Left forelimb (tissue), 1 donor: ENCODE data around the gene STMN3.

ENCODE experiments used
- DNase-seq: peaks from one replicate; pipeline ENCODE4 v3.0.0-alpha.2; 2018; ENCODE audit warnings: low spot score

Gene STMN3

GRCh38 chr20:63653041-63653973 is at the start of gene STMN3:
Gene STMN3, minus strand, starts transcription at chr20:63653424. Its CDS starts 79 bp downstream, at chr20:63653345.
- DNase-seq, result peak; percentile 94

DNA sequence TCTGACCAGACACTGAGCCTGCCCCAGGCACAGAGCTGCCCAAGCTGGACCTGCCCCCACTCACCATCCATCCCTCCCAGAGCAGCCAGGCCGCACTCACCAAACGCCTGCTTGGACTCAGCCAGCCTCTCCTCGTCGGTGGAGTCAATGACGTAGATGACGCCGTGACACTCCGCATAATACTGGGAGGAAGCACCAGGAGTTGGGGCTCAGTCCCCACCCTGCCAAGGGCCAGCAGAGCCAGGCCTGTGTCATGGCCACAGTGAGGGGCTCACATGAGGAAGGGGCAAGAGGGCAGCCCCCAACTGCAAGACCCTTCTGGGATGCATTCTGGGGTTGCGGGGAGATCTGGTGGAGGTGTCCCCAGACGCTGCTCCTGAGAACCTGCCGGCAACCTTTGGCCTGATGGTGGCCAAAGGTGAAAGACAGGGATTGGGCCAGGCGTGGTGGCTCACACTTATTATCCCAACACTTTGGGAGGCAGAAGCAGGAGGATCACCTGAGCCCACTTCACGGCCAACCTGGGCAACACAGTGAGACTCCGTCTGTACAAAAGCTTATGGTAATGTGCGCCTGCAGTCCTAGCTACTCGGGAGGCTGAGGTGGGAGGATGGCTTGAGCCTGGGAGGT is 48.9 kb upstream of the STMN3 start:
- DNase-seq, result no peak

DNA sequence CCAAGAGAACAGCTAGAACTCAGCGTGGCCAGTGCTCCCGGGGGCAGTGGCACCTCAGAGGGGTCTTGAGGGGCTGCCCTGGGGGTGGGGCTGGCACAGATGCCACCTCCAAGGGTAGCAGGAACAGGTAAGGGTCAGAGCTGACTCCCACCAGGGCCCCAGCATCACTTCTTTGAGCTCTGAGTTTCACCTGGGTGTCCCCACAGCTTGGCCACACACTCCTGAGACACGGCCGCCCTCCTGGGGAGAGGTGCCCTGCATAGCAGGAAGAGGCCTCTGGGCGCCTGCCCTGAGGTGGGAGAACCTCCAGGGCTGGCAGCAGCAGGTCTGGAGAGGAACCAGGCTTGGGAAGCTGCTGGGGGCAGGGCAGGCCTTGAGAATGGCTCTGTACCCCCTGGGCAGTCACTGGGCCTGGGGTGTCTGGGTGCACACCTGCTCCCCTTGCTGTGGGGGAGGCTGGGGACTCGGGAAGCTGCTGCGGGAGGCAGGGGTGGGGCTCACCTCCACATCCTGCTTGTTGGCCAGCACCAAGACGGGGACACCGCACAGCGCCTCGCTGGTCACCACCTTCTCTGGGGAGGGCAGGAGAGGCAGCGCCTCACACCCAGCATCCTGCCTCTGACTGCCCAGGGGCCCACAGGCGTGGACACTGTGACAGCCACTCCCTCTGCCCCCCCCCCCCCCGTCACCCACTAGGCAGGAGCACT is 48.3 kb upstream of the STMN3 start:
- DNase-seq, result no peak

DNA sequence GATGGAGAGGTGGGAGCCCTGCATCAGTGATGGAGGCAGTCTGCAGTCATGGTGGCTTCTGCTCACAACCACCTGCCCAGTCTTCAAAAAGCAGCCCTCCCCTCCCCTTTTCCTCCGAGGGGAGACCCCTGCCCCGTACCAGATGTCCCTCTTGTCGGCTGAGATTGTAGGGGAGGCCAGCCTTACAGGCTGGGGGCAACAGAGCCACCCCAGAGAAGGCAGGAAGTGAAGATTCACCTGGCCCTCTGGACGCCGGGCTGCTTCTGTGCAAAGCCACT is 47.8 kb upstream of the STMN3 start:
- DNase-seq, result no peak

DNA sequence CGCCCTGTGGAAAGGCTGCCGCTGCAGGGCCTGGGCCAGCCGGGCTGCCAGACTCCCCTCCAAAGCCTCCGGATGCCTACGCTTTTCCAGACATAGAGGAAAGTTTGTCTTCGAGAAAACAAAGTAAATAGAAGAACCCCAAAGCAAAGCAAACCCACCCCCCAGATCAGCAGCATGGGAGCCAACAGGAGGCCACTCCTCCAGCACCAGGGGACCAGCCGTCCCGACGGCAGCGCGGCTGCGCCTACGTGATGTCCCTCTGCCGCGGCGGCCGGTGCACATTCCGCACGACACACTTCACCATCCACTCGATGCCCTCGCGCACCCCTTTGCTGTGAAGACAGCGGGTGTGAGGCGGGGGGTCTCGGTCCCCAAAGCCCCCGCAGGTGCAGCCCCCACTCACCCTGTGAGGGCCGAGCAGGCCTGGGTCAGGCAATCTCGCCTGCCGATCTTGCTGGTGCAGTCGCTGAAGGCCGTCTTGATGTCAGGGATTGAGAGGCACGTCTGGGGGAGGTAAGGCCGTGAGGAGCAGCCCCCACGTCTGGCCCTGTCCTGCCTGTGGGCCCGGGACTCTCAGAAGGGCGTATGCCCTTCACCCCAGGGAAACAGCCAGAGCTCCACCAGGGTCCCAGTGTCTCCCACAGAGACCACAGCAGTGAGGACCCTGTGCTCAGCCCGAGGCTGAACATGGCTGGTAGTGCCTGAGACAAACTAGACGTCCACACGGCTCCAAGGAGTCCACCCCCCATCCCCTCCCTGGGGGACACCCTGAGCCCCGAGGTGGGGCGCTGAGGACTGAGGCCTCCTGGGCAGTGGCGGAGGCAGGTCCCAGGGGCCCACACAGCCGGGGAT is 47.2 kb upstream of the STMN3 start:
- DNase-seq, result no peak

DNA sequence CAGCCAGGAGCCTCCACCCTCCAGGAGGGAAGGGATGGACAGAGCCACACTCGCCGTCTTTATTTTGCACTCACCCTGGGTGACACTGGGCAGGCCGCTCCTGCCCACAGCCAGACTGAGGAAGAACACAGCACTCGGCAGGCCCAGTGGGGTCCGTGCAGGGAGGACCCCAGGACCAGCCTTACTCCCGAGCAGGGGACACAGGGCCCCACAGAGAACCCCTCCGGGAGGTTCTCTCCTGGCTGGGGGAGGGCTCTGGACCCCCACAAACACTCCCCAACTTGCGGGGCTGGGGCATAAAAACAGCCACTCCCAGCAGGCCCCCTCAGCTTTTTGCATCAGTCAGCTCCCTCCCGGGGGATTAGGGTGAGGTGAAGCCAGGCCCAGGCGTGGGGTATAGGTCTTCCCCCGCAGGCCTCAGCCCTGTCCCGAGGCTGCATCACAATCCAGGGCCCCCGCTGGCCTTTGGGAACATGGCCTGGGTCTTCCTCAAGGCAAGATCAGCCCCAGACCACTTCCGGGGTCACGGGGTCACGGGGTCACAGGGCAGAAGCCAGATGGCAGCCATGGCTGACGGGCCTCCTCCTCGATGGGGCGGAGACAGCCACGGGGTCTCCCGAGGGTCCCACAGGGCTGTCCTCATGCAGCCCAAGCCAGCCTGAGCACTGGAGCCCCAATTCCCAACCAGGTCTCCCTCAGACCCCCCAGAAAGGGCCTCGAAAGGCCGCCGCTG is 46.4 kb upstream of the STMN3 start:
- DNase-seq, result peak; percentile 60

GRCh38 chr20:63698739-63699465 is 45.7 kb upstream of the STMN3 start:
- peak; percentile 71 for DNase-seq

- no peak for DNase-seq
These were observed 44.8 kb upstream of the STMN3 start for GRCh38 chr20:63697868-63698545.

- peak; percentile 62 for DNase-seq
These were observed 44.2 kb upstream of the STMN3 start for GRCh38 chr20:63697357-63697867.

GRCh38 chr20:63696628-63697356 is 43.6 kb upstream of the STMN3 start, which contains the start of gene TNFRSF6B:
Gene TNFRSF6B, plus strand, starts transcription at chr20:63696652. Its CDS starts 116 bp downstream, at chr20:63696768.
- DNase-seq, result peak; percentile 65

DNA sequence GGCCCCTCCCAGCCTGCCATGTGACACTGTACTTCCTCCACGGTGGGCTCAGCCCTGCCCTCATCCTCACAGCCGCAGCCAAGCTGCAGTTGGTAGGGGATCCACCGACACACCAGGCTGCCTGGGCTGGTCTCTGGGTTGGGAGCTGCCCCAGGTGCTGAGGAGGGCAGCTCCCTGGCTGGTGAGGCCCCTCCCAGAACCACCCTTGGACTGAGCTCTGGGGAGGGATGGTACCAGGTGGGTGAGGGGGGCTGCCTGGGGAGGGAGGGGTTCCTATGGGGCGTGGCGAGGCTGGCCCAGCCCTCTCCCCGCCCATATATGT is 43.0 kb upstream of the STMN3 start:
- no peak for DNase-seq

- DNase-seq, result peak; percentile 68
These were observed 42.4 kb upstream of the STMN3 start for GRCh38 chr20:63695424-63696305.

DNA sequence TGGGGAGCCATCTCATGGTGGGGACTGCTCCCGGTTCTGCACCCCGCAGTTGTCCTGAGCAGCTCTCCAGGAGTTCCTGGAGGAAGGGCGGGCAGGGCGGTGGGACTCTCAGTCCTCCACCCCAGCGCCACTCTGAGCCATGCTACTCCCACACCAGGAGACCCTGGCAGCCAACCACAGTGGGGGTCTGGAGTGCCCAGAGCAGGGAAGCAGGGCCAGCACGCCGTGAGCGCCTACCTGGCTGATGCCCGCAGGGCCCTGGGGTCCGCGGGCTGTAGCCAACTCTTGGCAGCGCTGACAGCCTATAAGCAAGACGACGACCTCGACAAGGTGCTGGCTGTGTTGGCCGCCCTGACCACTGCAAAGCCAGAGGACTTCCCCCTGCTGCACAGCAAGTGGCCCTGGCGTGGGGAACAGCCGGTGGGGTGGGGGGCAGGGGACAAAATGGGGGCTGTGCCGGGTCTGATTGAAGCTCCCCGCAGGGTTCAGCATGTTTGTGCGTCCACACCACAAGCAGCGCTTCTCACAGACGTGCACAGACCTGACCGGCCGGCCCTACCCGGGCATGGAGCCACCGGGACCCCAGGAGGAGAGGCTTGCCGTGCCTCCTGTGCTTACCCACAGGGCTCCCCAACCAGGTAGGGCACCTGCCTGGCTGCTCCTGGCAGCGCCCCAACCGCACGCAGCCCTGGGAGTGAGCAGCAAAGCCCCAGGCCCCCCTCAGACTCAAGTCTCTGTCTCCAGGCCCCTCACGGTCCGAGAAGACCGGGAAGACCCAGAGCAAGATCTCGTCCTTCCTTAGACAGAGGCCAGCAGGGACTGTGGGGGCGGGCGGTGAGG is 41.6 kb upstream of the STMN3 start:
- DNase-seq, result peak; percentile 59

DNA sequence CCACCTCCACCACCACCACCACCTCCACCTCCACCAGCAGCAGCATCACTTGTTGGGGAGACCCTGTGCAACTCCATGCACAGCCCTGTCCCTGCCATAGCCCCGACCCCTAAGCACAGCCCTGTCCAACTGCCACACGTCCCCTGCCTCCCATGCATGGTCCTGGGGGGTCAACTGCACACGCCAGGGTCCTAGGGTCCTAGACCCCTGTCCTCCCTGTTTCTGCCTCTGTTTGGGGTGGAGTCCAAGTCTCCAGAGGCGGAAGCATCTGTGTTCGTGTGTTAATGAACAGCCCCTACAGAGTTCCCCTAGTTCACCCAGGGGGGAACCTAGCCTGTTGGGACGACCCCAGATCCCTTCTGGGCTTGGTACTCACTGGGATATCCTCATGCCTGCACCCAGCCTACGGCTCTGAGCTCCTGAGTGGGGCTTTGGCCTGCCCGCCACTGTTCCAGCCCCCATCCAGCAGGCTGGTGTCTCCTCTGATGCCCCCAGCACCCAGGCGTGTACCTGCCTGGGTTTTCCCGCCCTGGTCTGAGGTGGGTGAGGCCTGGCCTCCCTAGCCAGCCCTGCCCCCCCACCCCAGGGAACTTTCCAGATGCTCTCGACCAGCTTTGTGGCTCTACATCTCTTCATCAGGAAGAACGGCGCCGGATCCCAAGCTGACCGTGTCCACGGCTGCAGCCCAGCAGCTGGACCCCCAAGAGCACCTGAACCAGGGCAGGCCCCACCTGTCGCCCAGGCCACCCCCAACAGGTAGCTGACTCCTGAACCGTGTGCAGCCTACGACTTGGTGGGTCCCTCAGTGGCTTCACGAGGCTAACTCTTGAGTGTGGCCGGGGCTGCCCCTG is 40.7 kb upstream of the STMN3 start:
- peak; percentile 55 for DNase-seq

- DNase-seq, result no peak
These were observed 40.0 kb upstream of the STMN3 start for GRCh38 chr20:63693083-63693732.
